ENCODE data around the gene OSGIN1. TPM values are rescaled to one million over a fixed set of nuclear protein-coding genes. Genes with fewer than 3 reads are reported as not detected.

Gene OSGIN1
- polyA plus RNA-seq, 6 donors from 2014 or later = 0.20 to 0.85 (median 0.24) TPM; not detected in 3

GRCh38 chr16:83970430-83970815 lies 17.4 kb downstream of the OSGIN1 start:
- H3K27ac Mint-ChIP-seq = no peak overlapping the region
- peaks cover 0 to 7% of the 10 kb centered on the region in 2 donors for H3K36me3 Mint-ChIP-seq
- ATAC-seq (ENCODE audit: low read depth in 2 of 2) (no peak), DNase-seq (no peak)
- H3K27me3 Mint-ChIP-seq = peaks cover 6 to 62% (median 54%) of the 10 kb centered on the region in 3 donors
- peaks cover 6 to 17% (median 7%) of the 10 kb centered on the region in 3 donors for H3K4me1 Mint-ChIP-seq
- peak overlapping the region in 2 of 8 donors; percentile 15 to 45 for H3K4me3 Mint-ChIP-seq
- no peaks in the 10 kb centered on the region for H3K9me3 Mint-ChIP-seq

GRCh38 chr16:83971165-83972130 lies 18.4 kb downstream of the OSGIN1 start:
- H3K9me3 Mint-ChIP-seq = no peaks in the 10 kb centered on the region
- no peak overlapping the region for H3K4me3 Mint-ChIP-seq
- DNase-seq = no peak
- H3K4me1 Mint-ChIP-seq = peaks cover 6 to 17% (median 7%) of the 10 kb centered on the region in 3 donors
- H3K27me3 Mint-ChIP-seq = peaks cover 10 to 62% (median 55%) of the 10 kb centered on the region in 3 donors
- H3K36me3 Mint-ChIP-seq = peaks cover 0 to 7% of the 10 kb centered on the region in 2 donors
- ATAC-seq (ENCODE audit: low read depth in 2 of 2) = no peak
- H3K27ac Mint-ChIP-seq = no peak overlapping the region

- Mint-ChIP-seq H3K9me3 (no peaks in the 10 kb centered on the region), H3K4me1 (peaks cover 6 to 17% (median 7%) of the 10 kb centered on the region in 3 donors), H3K4me3 (peak overlapping the region in 2 of 8 donors; percentile 20 to 35), H3K27ac (peak overlapping the region in 1 of 6 donors; percentile 11), H3K27me3 (peaks cover 14 to 59% (median 54%) of the 10 kb centered on the region in 3 donors), H3K36me3 (peaks cover 0 to 7% of the 10 kb centered on the region in 2 donors)
- ATAC-seq (ENCODE audit: low read depth in 2 of 2) = no peak
- no peak for DNase-seq
These were observed 19.4 kb downstream of the OSGIN1 start for GRCh38 chr16:83972256-83973008.

- Mint-ChIP-seq H3K27me3 (peaks cover 14 to 53% (median 47%) of the 10 kb centered on the region in 3 donors), H3K27ac (peak overlapping the region in 1 of 6 donors; percentile 11), H3K4me1 (peaks cover under 1 to 13% (median 5%) of the 10 kb centered on the region in 3 donors), H3K4me3 (no peak overlapping the region), H3K36me3 (peaks cover 0 to 1% of the 10 kb centered on the region in 2 donors), H3K9me3 (peaks cover 0 to 5% (median 2%) of the 10 kb centered on the region in 7 donors)
- no peak for DNase-seq
- ATAC-seq (ENCODE audit: low read depth in 2 of 2) = no peak
These were observed 20.0 kb downstream of the OSGIN1 start for GRCh38 chr16:83973077-83973476.

- H3K27ac Mint-ChIP-seq = no peak overlapping the region
- H3K4me3 Mint-ChIP-seq = peak overlapping the region in 1 of 8 donors; percentile 19
These were observed 20.7 kb downstream of the OSGIN1 start for GRCh38 chr16:83973581-83974385.

GRCh38 chr16:83974475-83974874 lies 21.4 kb downstream of the OSGIN1 start:
- Mint-ChIP-seq H3K27me3 (peaks cover 14 to 47% (median 39%) of the 10 kb centered on the region in 3 donors), H3K9me3 (peaks cover 6 to 19% (median 8%) of the 10 kb centered on the region in 7 donors), H3K4me1 (peaks cover 0 to 8% (median 2%) of the 10 kb centered on the region in 3 donors), H3K36me3 (peaks cover 0 to 8% of the 10 kb centered on the region in 2 donors), H3K27ac (no peak overlapping the region), H3K4me3 (peak overlapping the region in 1 of 8 donors; percentile 19)
- ATAC-seq (ENCODE audit: low read depth in 2 of 2) = no peak
- no peak for DNase-seq

More at GRCh38 chr16:83973581-83974385, 20.7 kb downstream of the OSGIN1 start:
- peaks cover 0 to 13% (median 5%) of the 10 kb centered on the region in 3 donors for H3K4me1 Mint-ChIP-seq
- DNase-seq = no peak
- peaks cover 0 to 1% of the 10 kb centered on the region in 2 donors for H3K36me3 Mint-ChIP-seq
- no peak for ATAC-seq (ENCODE audit: low read depth in 2 of 2)
- H3K27me3 Mint-ChIP-seq = peaks cover 14 to 52% (median 46%) of the 10 kb centered on the region in 3 donors
- peaks cover 2 to 12% (median 5%) of the 10 kb centered on the region in 7 donors for H3K9me3 Mint-ChIP-seq

GRCh38 chr16:83975590-83976260 lies 22.7 kb downstream of the OSGIN1 start:
- peak overlapping the region in 1 of 8 donors; percentile 9 for H3K4me3 Mint-ChIP-seq
- H3K27me3 Mint-ChIP-seq = peaks cover 14 to 43% (median 31%) of the 10 kb centered on the region in 3 donors
- peaks cover 0 to 4% (median 0%) of the 10 kb centered on the region in 3 donors for H3K4me1 Mint-ChIP-seq
- H3K27ac Mint-ChIP-seq = no peak overlapping the region
- peaks cover 6 to 20% (median 8%) of the 10 kb centered on the region in 7 donors for H3K9me3 Mint-ChIP-seq
- no peak for DNase-seq
- ATAC-seq (ENCODE audit: low read depth in 2 of 2) = no peak
- peaks cover 0 to 8% of the 10 kb centered on the region in 2 donors for H3K36me3 Mint-ChIP-seq

GRCh38 chr16:83977056-83977815 lies 24.2 kb downstream of the OSGIN1 start:
- no peak for ATAC-seq (ENCODE audit: low read depth in 2 of 2)
- Mint-ChIP-seq H3K27ac (no peak overlapping the region), H3K27me3 (peaks cover 14 to 36% (median 21%) of the 10 kb centered on the region in 3 donors), H3K4me3 (no peak overlapping the region), H3K9me3 (peaks cover 6 to 20% (median 8%) of the 10 kb centered on the region in 7 donors), H3K4me1 (peaks cover 0 to 4% (median 0%) of the 10 kb centered on the region in 3 donors), H3K36me3 (peaks cover 0 to 8% of the 10 kb centered on the region in 2 donors)
- DNase-seq = no peak

GRCh38 chr16:83978401-83978904 lies 25.4 kb downstream of the OSGIN1 start:
- ATAC-seq (ENCODE audit: low read depth in 2 of 2) (no peak), DNase-seq (no peak)
- Mint-ChIP-seq H3K4me3 (no peak overlapping the region), H3K4me1 (peaks cover 0 to 4% (median 0%) of the 10 kb centered on the region in 3 donors), H3K27me3 (peaks cover 14 to 25% (median 14%) of the 10 kb centered on the region in 3 donors), H3K27ac (no peak overlapping the region), H3K9me3 (peaks cover 6 to 20% (median 8%) of the 10 kb centered on the region in 7 donors), H3K36me3 (peaks cover 0 to 8% of the 10 kb centered on the region in 2 donors)

GRCh38 chr16:83979441-83979840 lies 26.4 kb downstream of the OSGIN1 start:
- Mint-ChIP-seq H3K9me3 (peaks cover 6 to 20% (median 8%) of the 10 kb centered on the region in 7 donors), H3K27me3 (peaks cover 11 to 19% (median 13%) of the 10 kb centered on the region in 3 donors), H3K4me1 (peaks cover 0 to 4% (median 0%) of the 10 kb centered on the region in 3 donors), H3K4me3 (no peak overlapping the region), H3K27ac (no peak overlapping the region), H3K36me3 (peaks cover 0 to 8% of the 10 kb centered on the region in 2 donors)
- no peak for DNase-seq
- ATAC-seq (ENCODE audit: low read depth in 2 of 2) = no peak

GRCh38 chr16:83980794-83981193 lies 27.8 kb downstream of the OSGIN1 start:
- H3K27me3 Mint-ChIP-seq = peaks cover 0 to 11% (median 7%) of the 10 kb centered on the region in 3 donors
- H3K4me3 Mint-ChIP-seq = peak overlapping the region in 1 of 8 donors; percentile 72
- peaks cover 0 to 8% of the 10 kb centered on the region in 2 donors for H3K36me3 Mint-ChIP-seq
- peaks cover 6 to 20% (median 8%) of the 10 kb centered on the region in 7 donors for H3K9me3 Mint-ChIP-seq
- DNase-seq (no peak), ATAC-seq (ENCODE audit: low read depth in 2 of 2) (no peak)
- no peaks in the 10 kb centered on the region for H3K4me1 Mint-ChIP-seq
- peak overlapping the region in 1 of 6 donors; percentile 42 for H3K27ac Mint-ChIP-seq

Data from naive B cell (primary cell).